Caco-2 (cell line): ENCODE measurements around the gene NENF. TPM values are rescaled to one million over a fixed set of nuclear protein-coding genes. Genes with fewer than 3 reads are reported as not detected.

ENCODE experiments used
- BruUV-seq: library from RNA; stranded (reverse); fragments of 400-500 nt; replicated peaks from 2 replicates; lab custom pipeline; 2021; lab: Mats Ljungman, UMichigan
- CTCF ChIA-PET: fragments of 300-600 bp; sonication (Branson Sonifier 250); formaldehyde crosslinking; loops from one replicate; lab custom pipeline; 2022; ENCODE audit warnings: antibody characterized with exemption; lab: Charles Lee
- POLR2A ChIA-PET: fragments of 300-600 bp; sonication (Branson Sonifier 250); formaldehyde crosslinking; loops from one replicate; lab custom pipeline; 2022; ENCODE audit warnings: antibody characterized with exemption; lab: Charles Lee
- DNase-seq, 2 experiments: peaks; one replicate each; pipeline versions ENCODE4 v3.0.0 to v3.0.0-alpha.2; 2020 to 2022
- H3K27me3 ChIP-seq: replicated peaks from 2 replicates; pipeline ENCODE4 v1.6.0; 2011; ENCODE audit warnings: low read length; ENCODE audit not compliant: control insufficient read depth, insufficient read depth
- H3K36me3 ChIP-seq: 2 replicates; pipeline ENCODE4 v1.5.1; 2011; ENCODE audit warnings: low read length; ENCODE audit not compliant: control insufficient read depth, insufficient read depth
- H3K4me1 ChIP-seq: fragments of 250-450 bp; sonication (Bioruptor Pico); 2 replicates; pipeline ENCODE4 v1.5.1; 2020; ENCODE audit warnings: mild to moderate bottlenecking
- H3K4me3 ChIP-seq: 2 replicates; pipeline ENCODE4 v1.5.1; 2011; ENCODE audit warnings: low read depth, mild to moderate bottlenecking, control low read depth, low read length
- H3K9me3 ChIP-seq: fragments of 250-450 bp; sonication (Bioruptor Pico); 2 replicates; pipeline ENCODE4 v1.5.1; 2020; ENCODE audit warnings: mild to moderate bottlenecking, moderate library complexity
- H3K27ac Mint-ChIP-seq: one replicate; pipeline ENCODE4 v1.8.0; 2022; ENCODE audit warnings: mixed read lengths; ENCODE audit not compliant: unreplicated experiment
- H3K27me3 Mint-ChIP-seq: one replicate; pipeline ENCODE4 v1.8.0; 2022; ENCODE audit warnings: mixed read lengths; ENCODE audit not compliant: insufficient read depth, unreplicated experiment
- H3K36me3 Mint-ChIP-seq: one replicate; pipeline ENCODE4 v1.8.0; 2022; ENCODE audit warnings: mild to moderate bottlenecking, mixed read lengths; ENCODE audit not compliant: insufficient read depth, unreplicated experiment
- H3K4me1 Mint-ChIP-seq: one replicate; pipeline ENCODE4 v1.8.0; 2022; ENCODE audit warnings: low read depth, mixed read lengths; ENCODE audit not compliant: unreplicated experiment
- H3K4me3 Mint-ChIP-seq: one replicate; pipeline ENCODE4 v1.8.0; 2022; ENCODE audit warnings: mild to moderate bottlenecking, moderate library complexity, mixed read lengths; ENCODE audit not compliant: unreplicated experiment
- H3K9me3 Mint-ChIP-seq: one replicate; pipeline ENCODE4 v1.8.0; 2022; ENCODE audit warnings: mixed read lengths; ENCODE audit not compliant: unreplicated experiment
- CTCF ChIP-seq, 2 experiments: fragments of 200-600 bp in 1 of 2; IDR thresholded peaks; 1 replicate in 1 of 2; 2 replicates in 1 of 2; pipeline versions ENCODE4 v1.5.1 to v1.8.0; 2011 to 2022; ENCODE audit warnings: antibody characterized with exemption in 1 of 2, control low read depth in 1 of 2, inconsistent platforms in 1 of 2, low read depth in 1 of 2, low read length in 1 of 2, mild to moderate bottlenecking in 1 of 2, moderate library complexity in 1 of 2; ENCODE audit not compliant: insufficient read depth in 1 of 2, severe bottlenecking in 1 of 2, unreplicated experiment in 1 of 2
- intact Hi-C: fragments of 100-400 bp; cut with micrococcal nuclease; formaldehyde crosslinking; loops from one replicate; pipeline ENCODE4 v1.10.0; 2022; ENCODE audit not compliant: unreplicated experiment
- total RNA-seq: library from RNA; stranded (reverse); gene quantifications from 2 replicates; pipeline ENCODE4 v1.2.3, GENCODE V29; 2022

The NENF gene
- total RNA-seq, 1 experiment from 2014 or later, result 90.1 TPM

GRCh38 chr1:212488436-212489283, 55.9 kb downstream of the NENF start:
- H3K4me1 Mint-ChIP-seq, result peaks cover 37% of the 10 kb centered on the region
- H3K27ac Mint-ChIP-seq, result peak overlapping the region; percentile 90

GRCh38 chr1:212489284-212489859, 56.7 kb downstream of the NENF start:
- no peak for DNase-seq
- Mint-ChIP-seq H3K36me3 (peaks cover 5% of the 10 kb centered on the region), H3K4me1 (peaks cover 31% of the 10 kb centered on the region), H3K4me3 (no peak overlapping the region), H3K9me3 (no peaks in the 10 kb centered on the region), H3K27me3 (no peaks in the 10 kb centered on the region), H3K27ac (peak overlapping the region; percentile 90)
- POLR2A ChIA-PET, result interaction anchor here (1.1 to 1.2 kb wide), 2 partner anchors 69 to 119 kb away, joined by 11 to 16 read pairs; partner anchors contain the start of gene ATF3
- H3K27me3 ChIP-seq, result no peaks in the 10 kb centered on the region
- no peak for TF ChIP-seq CTCF (IDR thresholded peaks at IDR 0.05; ENCODE audit: insufficient read depth in 1 of 2, low read depth in 1 of 2, low read length in 1 of 2, severe bottlenecking in 1 of 2, unreplicated experiment in 1 of 2)
- no peaks in the 10 kb centered on the region for H3K9me3 ChIP-seq
- CTCF ChIA-PET, result interaction anchor here (0.8 to 1.4 kb wide), 4 partner anchors 9 to 454 kb away, joined by 3 to 9 read pairs (median 4); partner anchors contain the start of genes DTL and INTS7
- H3K36me3 ChIP-seq, result no peaks in the 10 kb centered on the region
- H3K4me1 ChIP-seq, result peaks cover 34% of the 10 kb centered on the region
- intact Hi-C loops, result no loop called here
- no peak overlapping the region for H3K4me3 ChIP-seq
- TSS peak; percentile 93 for BruUV-seq

More at GRCh38 chr1:212488436-212489283, 55.9 kb downstream of the NENF start:
- DNase-seq, result peak; percentile 80 to 87
- Mint-ChIP-seq H3K36me3 (peaks cover 5% of the 10 kb centered on the region), H3K27me3 (no peaks in the 10 kb centered on the region), H3K9me3 (no peaks in the 10 kb centered on the region), H3K4me3 (no peak overlapping the region)
- H3K27me3 ChIP-seq, result no peaks in the 10 kb centered on the region
- ChIA-PET CTCF (interaction anchor here (0.5 to 1.4 kb wide), 7 partner anchors 9 to 454 kb away, joined by 3 to 9 read pairs (median 4); partner anchors contain the start of genes DTL and INTS7), POLR2A (interaction anchor here (1.0 to 1.2 kb wide), 3 partner anchors 9 to 120 kb away, joined by 5 to 16 read pairs (median 11); partner anchors contain the start of gene ATF3)
- TF ChIP-seq CTCF (IDR thresholded peaks at IDR 0.05; ENCODE audit: insufficient read depth in 1 of 2, low read depth in 1 of 2, low read length in 1 of 2, severe bottlenecking in 1 of 2, unreplicated experiment in 1 of 2), result no peak
- intact Hi-C loops, result no loop called here
- H3K36me3 ChIP-seq, result no peaks in the 10 kb centered on the region
- no peaks in the 10 kb centered on the region for H3K9me3 ChIP-seq
- H3K4me1 ChIP-seq, result peaks cover 34% of the 10 kb centered on the region
- no peak overlapping the region for H3K4me3 ChIP-seq
- BruUV-seq, result no TSS peak

- H3K9me3 ChIP-seq, result no peaks in the 10 kb centered on the region
- DNase-seq, result no peak
- BruUV-seq, result no TSS peak
- H3K4me3 ChIP-seq, result no peak overlapping the region
- H3K9me3 Mint-ChIP-seq, result no peaks in the 10 kb centered on the region
- H3K27me3 Mint-ChIP-seq, result no peaks in the 10 kb centered on the region
- CTCF ChIA-PET, result no interaction called here
- H3K27ac Mint-ChIP-seq, result no peak overlapping the region
- H3K36me3 Mint-ChIP-seq, result peaks cover 5% of the 10 kb centered on the region
- H3K36me3 ChIP-seq, result no peaks in the 10 kb centered on the region
- peaks cover 31% of the 10 kb centered on the region for H3K4me1 Mint-ChIP-seq
- H3K4me1 ChIP-seq, result peaks cover 28% of the 10 kb centered on the region
- no peak for TF ChIP-seq CTCF (IDR thresholded peaks at IDR 0.05; ENCODE audit: insufficient read depth in 1 of 2, low read depth in 1 of 2, low read length in 1 of 2, severe bottlenecking in 1 of 2, unreplicated experiment in 1 of 2)
- intact Hi-C loops, result no loop called here
- POLR2A ChIA-PET, result no interaction called here
- H3K27me3 ChIP-seq, result no peaks in the 10 kb centered on the region
- no peak overlapping the region for H3K4me3 Mint-ChIP-seq
These were observed 57.6 kb downstream of the NENF start for GRCh38 chr1:212490276-212490675.
